Stimulated activated effector memory CD8-positive, alpha-beta T cell treated with anti-CD3 and anti-CD28 coated beads, Interleukin-12 subunit alpha, Interleukin-12 subunit beta, amount 100 ng/mL, for 72 hours (primary cell): ENCODE results near the gene GAK.
A peak's percentile ranks its signal among the peaks of the same experiment; 100 is the strongest.

Source experiments
- ATAC-seq: fragments of 150-1000 bp; cut with Tn5 transposase; 2 replicates; pipeline ENCODE4 v1.10.0; 2021
- DNase-seq, 2 donors: peaks; one replicate each; pipeline ENCODE4 v3.0.0; 2021 to 2022; ENCODE audit warnings: low spot score in 2 of 2
- H3K27ac Mint-ChIP-seq: one replicate; pipeline ENCODE4 v1.8.0; 2022; ENCODE audit warnings: mild to moderate bottlenecking, mixed read lengths
- H3K36me3 Mint-ChIP-seq: one replicate; pipeline ENCODE4 v1.8.0; 2022; ENCODE audit warnings: mild to moderate bottlenecking, mixed read lengths
- H3K4me1 Mint-ChIP-seq: one replicate; pipeline ENCODE4 v1.8.0; 2022; ENCODE audit warnings: mixed read lengths
- H3K4me3 Mint-ChIP-seq: one replicate; pipeline ENCODE4 v1.8.0; 2022; ENCODE audit warnings: mild to moderate bottlenecking, mixed read lengths
- H3K9me3 Mint-ChIP-seq: one replicate; pipeline ENCODE4 v1.8.0; 2022; ENCODE audit warnings: mixed read lengths

The GAK gene

GRCh38 chr4:885353-885752 lies 46.8 kb downstream of the GAK start:
- no peak overlapping the region for H3K4me3 Mint-ChIP-seq
- peaks cover 29% of the 10 kb centered on the region for H3K36me3 Mint-ChIP-seq
- ATAC-seq (no peak), DNase-seq (no peak)
- H3K27ac Mint-ChIP-seq, result no peak overlapping the region
- H3K9me3 Mint-ChIP-seq, result no peaks in the 10 kb centered on the region
- H3K4me1 Mint-ChIP-seq, result peaks cover 12% of the 10 kb centered on the region

GRCh38 chr4:884896-885295 lies 47.2 kb downstream of the GAK start:
- Mint-ChIP-seq H3K27ac (peak overlapping the region; percentile 89), H3K36me3 (peaks cover 34% of the 10 kb centered on the region), H3K4me3 (no peak overlapping the region), H3K9me3 (no peaks in the 10 kb centered on the region), H3K4me1 (peaks cover 16% of the 10 kb centered on the region)
- DNase-seq, result no peak
- ATAC-seq, result no peak

- DNase-seq, result no peak
Observed at GRCh38 chr4:884259-884658, 47.9 kb downstream of the GAK start.

GRCh38 chr4:883377-884095 lies 48.6 kb downstream of the GAK start:
- peaks cover 42% of the 10 kb centered on the region for H3K36me3 Mint-ChIP-seq
- H3K9me3 Mint-ChIP-seq, result no peaks in the 10 kb centered on the region
- no peak for ATAC-seq
- H3K4me3 Mint-ChIP-seq, result no peak overlapping the region
- H3K27ac Mint-ChIP-seq, result peak overlapping the region; percentile 89
- DNase-seq, result no peak
- peaks cover 30% of the 10 kb centered on the region for H3K4me1 Mint-ChIP-seq

More at GRCh38 chr4:884259-884658, 47.9 kb downstream of the GAK start:
- ATAC-seq, result no peak
- H3K36me3 Mint-ChIP-seq, result peaks cover 37% of the 10 kb centered on the region
- H3K9me3 Mint-ChIP-seq, result no peaks in the 10 kb centered on the region
- H3K4me1 Mint-ChIP-seq, result peaks cover 23% of the 10 kb centered on the region
- H3K4me3 Mint-ChIP-seq, result no peak overlapping the region
- peak overlapping the region; percentile 89 for H3K27ac Mint-ChIP-seq

- Mint-ChIP-seq H3K4me3 (no peak overlapping the region), H3K9me3 (no peaks in the 10 kb centered on the region), H3K27ac (no peak overlapping the region), H3K36me3 (peaks cover 51% of the 10 kb centered on the region), H3K4me1 (peaks cover 33% of the 10 kb centered on the region)
- no peak for DNase-seq
- ATAC-seq, result no peak
Observed at GRCh38 chr4:882646-883045, 49.5 kb downstream of the GAK start.

GRCh38 chr4:881709-882108 lies 50.4 kb downstream of the GAK start:
- Mint-ChIP-seq H3K4me1 (peaks cover 29% of the 10 kb centered on the region), H3K9me3 (no peaks in the 10 kb centered on the region), H3K36me3 (peaks cover 60% of the 10 kb centered on the region), H3K27ac (peak overlapping the region; percentile 95), H3K4me3 (no peak overlapping the region)
- ATAC-seq (no peak), DNase-seq (no peak)

GRCh38 chr4:880684-881405 lies 51.3 kb downstream of the GAK start:
- peak overlapping the region; percentile 95 for H3K27ac Mint-ChIP-seq

GRCh38 chr4:879729-880077 lies 52.4 kb downstream of the GAK start:
- peak overlapping the region; percentile 77 for H3K4me3 Mint-ChIP-seq
- ATAC-seq (peak; percentile 94), DNase-seq (peak; percentile 38 to 78)
- H3K27ac Mint-ChIP-seq, result peak overlapping the region; percentile 95
- peaks cover 79% of the 10 kb centered on the region for H3K36me3 Mint-ChIP-seq
- no peaks in the 10 kb centered on the region for H3K9me3 Mint-ChIP-seq
- peaks cover 29% of the 10 kb centered on the region for H3K4me1 Mint-ChIP-seq

More at GRCh38 chr4:880684-881405, 51.3 kb downstream of the GAK start:
- ATAC-seq (no peak), DNase-seq (no peak)
- no peaks in the 10 kb centered on the region for H3K9me3 Mint-ChIP-seq
- peak overlapping the region; percentile 77 for H3K4me3 Mint-ChIP-seq
- H3K36me3 Mint-ChIP-seq, result peaks cover 69% of the 10 kb centered on the region
- peaks cover 29% of the 10 kb centered on the region for H3K4me1 Mint-ChIP-seq

- H3K27ac Mint-ChIP-seq, result peak overlapping the region; percentile 95
- DNase-seq (peak; percentile 22 to 66), ATAC-seq (peak; percentile 85)
- peaks cover 79% of the 10 kb centered on the region for H3K36me3 Mint-ChIP-seq
- H3K4me1 Mint-ChIP-seq, result peaks cover 29% of the 10 kb centered on the region
- H3K4me3 Mint-ChIP-seq, result peak overlapping the region; percentile 77
- H3K9me3 Mint-ChIP-seq, result no peaks in the 10 kb centered on the region
Observed at GRCh38 chr4:878796-879728, 53.1 kb downstream of the GAK start.

- H3K27ac Mint-ChIP-seq, result peak overlapping the region; percentile 75
- no peaks in the 10 kb centered on the region for H3K9me3 Mint-ChIP-seq
- DNase-seq (no peak), ATAC-seq (no peak)
- H3K4me1 Mint-ChIP-seq, result peaks cover 29% of the 10 kb centered on the region
- peaks cover 81% of the 10 kb centered on the region for H3K36me3 Mint-ChIP-seq
- H3K4me3 Mint-ChIP-seq, result no peak overlapping the region
Observed at GRCh38 chr4:877502-877901, 54.6 kb downstream of the GAK start.

- peaks cover 77% of the 10 kb centered on the region for H3K36me3 Mint-ChIP-seq
- H3K4me3 Mint-ChIP-seq, result no peak overlapping the region
- no peak for ATAC-seq
- DNase-seq, result no peak
- no peaks in the 10 kb centered on the region for H3K9me3 Mint-ChIP-seq
- H3K4me1 Mint-ChIP-seq, result peaks cover 29% of the 10 kb centered on the region
- peak overlapping the region; percentile 75 for H3K27ac Mint-ChIP-seq
Observed at GRCh38 chr4:876780-877179, 55.3 kb downstream of the GAK start.

- peak overlapping the region; percentile 70 for H3K27ac Mint-ChIP-seq
- no peaks in the 10 kb centered on the region for H3K9me3 Mint-ChIP-seq
- DNase-seq (no peak), ATAC-seq (no peak)
- H3K36me3 Mint-ChIP-seq, result peaks cover 85% of the 10 kb centered on the region
- H3K4me1 Mint-ChIP-seq, result peaks cover 29% of the 10 kb centered on the region
- no peak overlapping the region for H3K4me3 Mint-ChIP-seq
Observed at GRCh38 chr4:875818-876423, 56.2 kb downstream of the GAK start.

- Mint-ChIP-seq H3K4me1 (peaks cover 24% of the 10 kb centered on the region), H3K27ac (peak overlapping the region; percentile 70), H3K4me3 (no peak overlapping the region), H3K36me3 (peaks cover 86% of the 10 kb centered on the region), H3K9me3 (no peaks in the 10 kb centered on the region)
- DNase-seq, result no peak
- ATAC-seq, result no peak
Observed at GRCh38 chr4:874971-875817, 56.9 kb downstream of the GAK start.

- peaks cover 18% of the 10 kb centered on the region for H3K4me1 Mint-ChIP-seq
- DNase-seq (no peak), ATAC-seq (no peak)
- peaks cover 85% of the 10 kb centered on the region for H3K36me3 Mint-ChIP-seq
- no peak overlapping the region for H3K27ac Mint-ChIP-seq
- no peaks in the 10 kb centered on the region for H3K9me3 Mint-ChIP-seq
- no peak overlapping the region for H3K4me3 Mint-ChIP-seq
Observed at GRCh38 chr4:874056-874455, 58.1 kb downstream of the GAK start.
